DOHH2 (cell line): ENCODE results near the gene MARCHF9.

Experiments used
- H3F3A ChIP-seq: fragments of 200-600 bp; sonication (generic), shearing (Covaris generic); 2 replicates; pipeline ENCODE4 v1.6.0; 2016; ENCODE audit warnings: antibody characterized with exemption, mild to moderate bottlenecking; ENCODE audit not compliant: control insufficient read depth, insufficient read depth
- H3K27ac ChIP-seq: fragments of 200-600 bp; sonication (generic); 2 replicates; pipeline ENCODE4 v1.5.1; 2014; ENCODE audit warnings: low read depth, mild to moderate bottlenecking, low read length, moderate library complexity
- H3K27me3 ChIP-seq: fragments of 200-600 bp; sonication (generic); 2 replicates; pipeline ENCODE4 v1.6.1; 2014; ENCODE audit warnings: mild to moderate bottlenecking, low read length, mixed read lengths; ENCODE audit not compliant: control insufficient read depth
- H3K36me3 ChIP-seq: fragments of 200-600 bp; sonication (generic); 2 replicates; pipeline ENCODE4 v1.6.1; 2014; ENCODE audit warnings: mild to moderate bottlenecking, low read length, moderate library complexity, mixed read lengths; ENCODE audit not compliant: control insufficient read depth
- H3K4me1 ChIP-seq: fragments of 200-600 bp; sonication (generic); 2 replicates; pipeline ENCODE4 v1.6.1; 2014; ENCODE audit warnings: mild to moderate bottlenecking, low read length, mixed read lengths; ENCODE audit not compliant: control insufficient read depth
- H3K4me2 ChIP-seq: fragments of 200-600 bp; sonication (generic); 2 replicates; pipeline ENCODE4 v1.6.0; 2014; ENCODE audit warnings: mild to moderate bottlenecking, low read length, moderate library complexity
- H3K4me3 ChIP-seq: fragments of 200-600 bp; sonication (generic); 2 replicates; pipeline ENCODE4 v1.5.1; 2014; ENCODE audit warnings: mild to moderate bottlenecking, low read length, mixed read lengths
- H3K79me2 ChIP-seq: fragments of 200-600 bp; sonication (generic); 2 replicates; pipeline ENCODE4 v1.6.1; 2014; ENCODE audit warnings: mild to moderate bottlenecking, low read length, mixed read lengths; ENCODE audit not compliant: control insufficient read depth
- H3K9me2 ChIP-seq: fragments of 200-600 bp; sonication (generic); replicated peaks from 2 replicates; pipeline ENCODE4 v1.6.1; 2014; ENCODE audit warnings: mild to moderate bottlenecking, low read length, mixed read lengths; ENCODE audit not compliant: control insufficient read depth
- H3K9me3 ChIP-seq: fragments of 200-600 bp; sonication (generic); 2 replicates; pipeline ENCODE4 v1.6.1; 2014; ENCODE audit warnings: antibody characterized with exemption, low read length, mixed read lengths; ENCODE audit not compliant: control insufficient read depth, insufficient read depth
- H4K20me1 ChIP-seq: fragments of 200-600 bp; sonication (generic); 2 replicates; pipeline ENCODE4 v1.6.0; 2014; ENCODE audit warnings: low read depth, mild to moderate bottlenecking, antibody characterized with exemption, low read length, moderate library complexity; ENCODE audit not compliant: control insufficient read depth, insufficient read depth
- EZH2phosphoT487 ChIP-seq: fragments of 200-600 bp; sonication (generic); IDR thresholded peaks from 2 replicates; pipeline ENCODE4 v1.6.1; 2017; ENCODE audit warnings: borderline replicate concordance, mild to moderate bottlenecking, antibody characterized with exemption, low read length, moderate library complexity, mixed read lengths
- TF ChIP-seq, protein P1 (sequence below): fragments of 200-600 bp; sonication (generic); IDR thresholded peaks from one replicate; pipeline ENCODE4 v1.5.1; 2014; ENCODE audit warnings: antibody characterized with exemption, mild to moderate bottlenecking, low read depth, low read length; ENCODE audit not compliant: poor library complexity, severe bottlenecking

MARCHF9 gene

DNA sequence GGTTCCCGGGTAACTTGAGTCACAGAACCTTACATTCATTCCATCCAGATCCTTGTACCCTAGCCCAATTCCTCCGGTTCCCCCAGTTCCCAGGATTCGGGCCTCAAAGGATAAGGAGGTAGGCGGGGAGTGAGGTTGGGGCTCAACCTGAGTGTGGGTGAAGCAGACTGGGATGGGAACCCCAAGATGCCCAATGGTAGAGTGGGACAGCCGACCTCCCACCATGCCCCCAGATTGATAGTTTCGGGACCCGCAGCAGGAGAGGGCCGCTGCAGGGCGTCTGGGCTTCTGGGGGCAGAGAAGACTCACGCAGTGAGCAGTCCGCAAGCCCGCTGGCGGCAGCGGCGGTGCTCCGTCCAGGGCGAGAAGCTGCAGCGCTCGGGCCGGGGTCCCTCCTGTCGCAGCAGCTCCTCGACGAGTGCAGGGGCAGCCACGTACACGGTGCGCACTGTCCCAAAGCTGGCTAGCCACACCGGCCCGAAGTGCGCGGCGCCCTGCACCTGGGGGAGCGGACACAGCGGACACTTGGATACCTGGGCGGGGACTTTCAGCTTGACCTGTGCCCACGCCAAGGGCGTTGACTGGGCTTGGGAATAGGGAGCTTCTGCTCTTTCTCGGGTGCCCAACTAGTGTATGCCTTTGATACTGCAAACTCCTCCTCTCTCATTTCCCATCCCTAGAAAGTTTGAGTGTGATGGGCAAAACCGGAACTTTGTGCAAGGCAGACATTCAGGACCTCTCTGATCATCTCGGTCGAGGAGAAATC, 11.0 kb downstream of the MARCHF9 start:
- peak overlapping the region; percentile 71 for H3K4me3 ChIP-seq
- peaks cover 29% of the 10 kb centered on the region for H3K36me3 ChIP-seq
- H3K79me2 ChIP-seq, result peaks cover 4% of the 10 kb centered on the region
- peak overlapping the region; percentile 90 for H3K4me2 ChIP-seq
- no peaks in the 10 kb centered on the region for H3K9me3 ChIP-seq
- H3K27ac ChIP-seq, result no peak overlapping the region
- H3K27me3 ChIP-seq, result peaks cover 30% of the 10 kb centered on the region
- H3K9me2 ChIP-seq, result no peaks in the 10 kb centered on the region
- 0 out of 2 replicates have a peak, but pooled peaks cover 2% of the 10 kb centered on the region for H4K20me1 ChIP-seq
- no peak for TF ChIP-seq EZH2phosphoT487
- TF ChIP-seq, protein P1, sequence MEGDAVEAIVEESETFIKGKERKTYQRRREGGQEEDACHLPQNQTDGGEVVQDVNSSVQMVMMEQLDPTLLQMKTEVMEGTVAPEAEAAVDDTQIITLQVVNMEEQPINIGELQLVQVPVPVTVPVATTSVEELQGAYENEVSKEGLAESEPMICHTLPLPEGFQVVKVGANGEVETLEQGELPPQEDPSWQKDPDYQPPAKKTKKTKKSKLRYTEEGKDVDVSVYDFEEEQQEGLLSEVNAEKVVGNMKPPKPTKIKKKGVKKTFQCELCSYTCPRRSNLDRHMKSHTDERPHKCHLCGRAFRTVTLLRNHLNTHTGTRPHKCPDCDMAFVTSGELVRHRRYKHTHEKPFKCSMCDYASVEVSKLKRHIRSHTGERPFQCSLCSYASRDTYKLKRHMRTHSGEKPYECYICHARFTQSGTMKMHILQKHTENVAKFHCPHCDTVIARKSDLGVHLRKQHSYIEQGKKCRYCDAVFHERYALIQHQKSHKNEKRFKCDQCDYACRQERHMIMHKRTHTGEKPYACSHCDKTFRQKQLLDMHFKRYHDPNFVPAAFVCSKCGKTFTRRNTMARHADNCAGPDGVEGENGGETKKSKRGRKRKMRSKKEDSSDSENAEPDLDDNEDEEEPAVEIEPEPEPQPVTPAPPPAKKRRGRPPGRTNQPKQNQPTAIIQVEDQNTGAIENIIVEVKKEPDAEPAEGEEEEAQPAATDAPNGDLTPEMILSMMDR, result no peak
- H3F3A ChIP-seq, result peaks cover 15% of the 10 kb centered on the region
- H3K4me1 ChIP-seq, result peaks cover 34% of the 10 kb centered on the region

DNA sequence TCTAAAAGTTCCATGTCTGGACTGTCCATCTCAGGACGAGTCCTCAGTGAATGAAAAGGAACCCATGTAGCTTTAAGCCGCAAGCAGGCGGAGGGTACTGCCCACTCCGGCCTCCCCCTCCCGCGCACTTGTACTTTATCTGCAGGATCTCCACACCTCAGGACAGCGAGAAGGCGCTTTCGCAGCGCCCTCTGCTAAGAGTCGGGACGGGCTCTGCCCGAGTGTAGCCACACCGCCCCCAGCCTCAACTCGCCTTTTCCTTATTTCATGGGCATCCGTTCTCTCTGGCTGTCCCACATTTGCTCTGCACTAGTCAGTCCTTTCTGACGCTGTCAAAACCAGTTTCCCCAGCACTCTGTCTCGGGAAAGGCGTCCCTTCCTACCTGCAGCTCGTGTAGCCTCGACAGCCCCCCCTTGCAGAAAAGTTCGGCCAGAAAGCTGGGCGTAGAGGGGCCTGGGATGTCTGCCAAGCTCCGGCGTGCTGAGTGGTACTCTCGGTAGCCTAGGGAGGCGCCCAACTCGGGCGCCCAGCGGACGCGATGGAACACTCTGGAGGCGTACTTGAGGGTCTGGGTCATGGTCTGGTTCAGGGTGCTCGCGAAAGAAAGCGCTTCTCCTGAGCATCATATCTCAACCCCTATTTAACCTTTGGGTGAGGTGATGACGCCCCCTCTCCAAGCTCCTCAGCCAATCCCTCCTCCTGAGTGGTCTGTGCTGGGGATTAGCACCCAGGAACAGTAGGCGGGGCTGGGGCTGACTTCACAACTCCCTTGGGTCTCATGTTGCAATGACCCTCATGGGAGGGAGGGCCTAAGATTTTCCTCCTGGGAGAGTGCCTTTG, 11.8 kb downstream of the MARCHF9 start, which contains the start of gene CYP27B1:
TSS of gene CYP27B1 (minus strand) at position 615 of the 841 bp plus-strand sequence. CDS start at position 578, 37 bp downstream.
- Histone ChIP-seq H3K36me3 (peaks cover 24% of the 10 kb centered on the region), H3F3A (peaks cover 15% of the 10 kb centered on the region), H3K4me1 (peaks cover 40% of the 10 kb centered on the region), H3K27me3 (peaks cover 30% of the 10 kb centered on the region), H3K9me3 (no peaks in the 10 kb centered on the region), H3K79me2 (peaks cover 11% of the 10 kb centered on the region), H3K9me2 (no peaks in the 10 kb centered on the region), H3K4me3 (no peak within 1 kb of the TSS), H3K4me2 (peak within 1 kb of the TSS; percentile 90; the same call in 1 of the 2 replicates), H3K27ac (no peak within 1 kb of the TSS), H4K20me1 (no peaks in the 10 kb centered on the region)
- TF ChIP-seq, protein P1, result no peak
- TF ChIP-seq EZH2phosphoT487, result peak; percentile 83; the same call in 1 of the 2 replicates

DNA sequence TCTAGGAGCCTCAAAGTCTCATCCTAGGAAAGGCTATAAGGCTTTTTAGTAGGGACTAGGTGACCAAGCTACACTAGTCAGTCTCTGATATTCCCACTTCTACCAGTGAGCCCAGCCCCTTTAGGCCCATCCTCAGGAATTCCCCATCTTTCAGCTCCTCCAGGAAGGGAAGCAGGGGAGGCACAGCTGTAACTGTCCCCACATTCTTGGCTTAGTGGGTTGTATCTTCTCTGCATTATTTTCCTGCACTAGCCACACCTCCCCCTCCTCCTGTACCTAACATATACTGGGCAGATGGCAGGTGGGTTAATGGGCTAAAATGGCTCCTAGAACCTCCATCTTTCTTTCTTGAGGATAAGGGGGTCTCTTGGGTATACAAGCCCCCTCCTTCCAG, 12.4 kb downstream of the MARCHF9 start:
- H3K27me3 ChIP-seq, result peaks cover 30% of the 10 kb centered on the region
- peaks cover 11% of the 10 kb centered on the region for H3K79me2 ChIP-seq
- peaks cover 24% of the 10 kb centered on the region for H3K36me3 ChIP-seq
- no peak overlapping the region for H3K4me2 ChIP-seq
- no peaks in the 10 kb centered on the region for H3K9me2 ChIP-seq
- TF ChIP-seq, protein P1, result no peak
- no peaks in the 10 kb centered on the region for H3K9me3 ChIP-seq
- no peak overlapping the region for H3K27ac ChIP-seq
- no peaks in the 10 kb centered on the region for H4K20me1 ChIP-seq
- no peak overlapping the region for H3K4me3 ChIP-seq
- H3K4me1 ChIP-seq, result peaks cover 40% of the 10 kb centered on the region
- peaks cover 11% of the 10 kb centered on the region for H3F3A ChIP-seq
